ENCODE measurements around the gene DUSP19. TPM values are rescaled to one million over a fixed set of nuclear protein-coding genes. Genes with fewer than 3 reads are reported as not detected.

Gene DUSP19
- total RNA-seq, 1 donor from 2014 or later = 0.17 TPM

DNA sequence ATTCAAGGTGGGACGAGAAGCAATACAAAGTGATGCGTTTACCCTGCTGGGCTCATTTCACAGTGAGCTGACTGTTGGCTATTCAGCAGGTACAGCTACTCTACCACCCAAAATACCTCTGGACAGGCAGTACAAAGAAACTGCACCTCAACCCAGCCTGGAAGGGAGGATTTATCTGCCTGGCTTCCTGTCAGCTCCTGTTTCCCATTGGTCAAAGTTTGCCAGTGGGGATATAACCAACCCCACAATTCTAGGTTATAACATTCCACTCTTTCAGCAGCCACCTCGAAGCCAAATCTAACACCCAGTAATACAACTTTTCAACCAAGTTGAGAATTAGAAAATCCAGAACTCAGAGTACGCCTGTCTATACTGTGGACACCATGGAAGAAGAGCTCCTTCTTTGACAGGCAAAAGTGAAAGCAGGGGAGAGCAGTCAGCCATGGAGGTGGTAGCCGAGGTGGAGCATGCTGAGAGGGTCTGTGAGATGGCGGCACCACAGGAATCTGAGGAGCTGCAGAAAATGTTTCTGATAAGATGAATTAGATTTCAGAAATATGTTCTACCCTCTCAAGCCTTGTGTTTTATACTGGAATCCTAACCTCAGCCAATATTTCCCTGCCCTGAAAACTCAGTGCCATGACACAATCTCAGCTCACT lies 10.8 kb downstream of the DUSP19 start:
- no peak for TF ChIP-seq CTCF (conservative IDR thresholded peaks at IDR 0.05; ENCODE audit: low read depth, low read length)
- DNase-seq (ENCODE audit: low read depth) = no peak
- H3K4me3 ChIP-seq (ENCODE audit: low read depth, low read length) = peak overlapping the region; percentile 44

GRCh38 chr2:183091318-183091953 lies 12.9 kb downstream of the DUSP19 start:
- TF ChIP-seq CTCF (conservative IDR thresholded peaks at IDR 0.05; ENCODE audit: low read depth, low read length) = no peak

GRCh38 chr2:183091954-183092345 lies 13.4 kb downstream of the DUSP19 start:
- no peak overlapping the region for H3K4me3 ChIP-seq (ENCODE audit: low read depth, low read length)
- no peak for DNase-seq (ENCODE audit: low read depth)
- no peak for TF ChIP-seq CTCF (conservative IDR thresholded peaks at IDR 0.05; ENCODE audit: low read depth, low read length)

More at GRCh38 chr2:183091318-183091953, 12.9 kb downstream of the DUSP19 start:
- no peak overlapping the region for H3K4me3 ChIP-seq (ENCODE audit: low read depth, low read length)
- no peak for DNase-seq (ENCODE audit: low read depth)

- no peak for DNase-seq (ENCODE audit: low read depth)
- H3K4me3 ChIP-seq (ENCODE audit: low read depth, low read length) = no peak overlapping the region
- TF ChIP-seq CTCF (conservative IDR thresholded peaks at IDR 0.05; ENCODE audit: low read depth, low read length) = no peak
These were observed 15.5 kb downstream of the DUSP19 start for GRCh38 chr2:183093857-183094657.

- TF ChIP-seq CTCF (conservative IDR thresholded peaks at IDR 0.05; ENCODE audit: low read depth, low read length) = no peak
- no peak for DNase-seq (ENCODE audit: low read depth)
- no peak overlapping the region for H3K4me3 ChIP-seq (ENCODE audit: low read depth, low read length)
These were observed 27.0 kb downstream of the DUSP19 start for GRCh38 chr2:183105402-183106134.

DNA sequence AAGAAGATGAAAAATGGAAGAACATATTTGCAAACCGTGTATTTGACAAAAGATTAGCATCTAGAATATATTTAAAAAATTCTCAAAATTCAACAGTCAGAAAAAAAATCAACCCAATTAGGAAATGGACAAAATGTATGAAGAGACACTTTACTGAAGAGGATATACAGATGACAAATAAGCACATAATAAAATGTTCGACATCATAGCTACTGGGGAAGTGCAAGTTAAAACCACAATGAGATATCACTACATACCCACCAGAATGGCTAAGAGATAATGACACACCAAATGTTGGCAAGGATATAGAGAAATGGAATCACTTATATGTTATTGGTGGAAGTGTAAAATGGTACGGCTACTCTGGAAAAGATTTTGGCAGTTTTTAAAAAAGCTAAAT lies 34.0 kb downstream of the DUSP19 start:
- no peak overlapping the region for H3K4me3 ChIP-seq (ENCODE audit: low read depth, low read length)
- no peak for TF ChIP-seq CTCF (conservative IDR thresholded peaks at IDR 0.05; ENCODE audit: low read depth, low read length)
- DNase-seq (ENCODE audit: low read depth) = no peak

Data from epithelial cell of proximal tubule (primary cell).